HCT116 (cell line): ENCODE data around the gene CTNNA2. TPM values are rescaled to one million over a fixed set of nuclear protein-coding genes. Genes with fewer than 3 reads are reported as not detected.

Source experiments
- ATAC-seq: fragments of 200-7000 bp; cut with Tn5 transposase; 2 replicates; pipeline ENCODE4 v1.9.1; 2020; ENCODE audit warnings: mild to moderate bottlenecking, moderate library complexity
- BruUV-seq: library from RNA; stranded (reverse); fragments of 400-500 nt; replicated peaks from 2 replicates; lab custom pipeline; 2021; lab: Mats Ljungman, UMichigan
- CTCF ChIA-PET: fragments of 300-600 bp; sonication (Branson Sonifier 250); formaldehyde crosslinking; loops from one replicate; lab custom pipeline; 2021; ENCODE audit warnings: antibody characterized with exemption; lab: Charles Lee
- POLR2A ChIA-PET: fragments of 300-600, 350-600 bp; sonication (Branson Sonifier 250); formaldehyde crosslinking; loops from one replicate; lab custom pipeline; 2021; ENCODE audit warnings: antibody characterized with exemption; lab: Charles Lee
- RAD21 ChIA-PET, 2 experiments: fragments of 300-600 bp; sonication (Branson Sonifier 250); formaldehyde crosslinking; loops; one replicate each; lab custom pipeline; 2023; ENCODE audit warnings: low total read pairs in 2 of 2; ENCODE audit not compliant: uncharacterized antibody in 2 of 2, unreplicated experiment in 2 of 2, low non-redundant PET in 1 of 2; lab: Charles Lee
- DNase-seq: peaks from one replicate; pipeline ENCODE4 v3.0.0-alpha.2; 2010; ENCODE audit warnings: low read depth, low spot score
- H2AFZ ChIP-seq: fragments of 200-600 bp; shearing (Covaris generic), sonication (generic); 2 replicates; pipeline ENCODE4 v1.6.1; 2017; ENCODE audit warnings: low read depth, mixed run types, mixed read lengths, antibody characterized with exemption, low read length; ENCODE audit not compliant: poor library complexity, severe bottlenecking
- H3K27ac ChIP-seq: 2 replicates; pipeline ENCODE4 v1.5.1; 2012; ENCODE audit warnings: low read depth, low read length
- H3K27me3 ChIP-seq: fragments of 200-600 bp; sonication (generic); 2 replicates; pipeline ENCODE4 v1.6.1; 2016; ENCODE audit warnings: mixed run types, low read length, mixed read lengths; ENCODE audit not compliant: insufficient read depth
- H3K36me3 ChIP-seq, 2 experiments: fragments of 200-500 bp in 1 of 2; fragments of 200-600 bp in 1 of 2; sonication (Bioruptor generic) in 1 of 2; sonication (generic) in 1 of 2; 2 replicates each; pipeline versions ENCODE4 v1.5.1 to v1.6.1; 2014 to 2016; ENCODE audit warnings: low read length in 2 of 2, inconsistent platforms in 1 of 2, mixed read lengths in 1 of 2, mixed run types in 1 of 2; ENCODE audit not compliant: insufficient read depth in 2 of 2, control insufficient read depth in 1 of 2
- H3K4me1 ChIP-seq, 2 experiments: fragments of 200-600 bp in 1 of 2; sonication (generic) in 1 of 2; 2 replicates each; pipeline versions ENCODE4 v1.5.1 to v1.6.1; 2012 to 2017; ENCODE audit warnings: low read length in 2 of 2, inconsistent platforms in 1 of 2, mild to moderate bottlenecking in 1 of 2, mixed read lengths in 1 of 2, mixed run types in 1 of 2, moderate library complexity in 1 of 2; ENCODE audit not compliant: insufficient read depth in 2 of 2, control insufficient read depth in 1 of 2
- H3K4me2 ChIP-seq: fragments of 200-600 bp; sonication (generic); 2 replicates; pipeline ENCODE4 v1.6.1; 2017; ENCODE audit warnings: mixed run types, low read length, mixed read lengths
- H3K4me3 ChIP-seq, 2 experiments: fragments of 200-600 bp in 1 of 2; sonication (generic) in 1 of 2; replicated peaks in 1 of 2; 2 replicates each; pipeline ENCODE4 v1.5.1; 2011 to 2016; ENCODE audit warnings: low read length in 2 of 2, control low read depth in 1 of 2, low read depth in 1 of 2, mild to moderate bottlenecking in 1 of 2, mixed read lengths in 1 of 2, mixed run types in 1 of 2
- H3K79me2 ChIP-seq: fragments of 200-600 bp; sonication (generic); 2 replicates; pipeline ENCODE4 v1.6.1; 2017; ENCODE audit warnings: mild to moderate bottlenecking, mixed run types, low read length, moderate library complexity, mixed read lengths; ENCODE audit not compliant: insufficient read depth
- H3K9ac ChIP-seq: fragments of 200-600 bp; sonication (generic); 2 replicates; pipeline ENCODE4 v1.6.1; 2016; ENCODE audit warnings: low read length, mixed read lengths
- H3K9me2 ChIP-seq: fragments of 200-600 bp; sonication (generic), shearing (Covaris generic); 2 replicates; pipeline ENCODE4 v1.6.1; 2017; ENCODE audit warnings: mixed run types, mild to moderate bottlenecking, moderate library complexity; ENCODE audit not compliant: insufficient read depth
- H3K9me3 ChIP-seq, 2 experiments: fragments of 200-500 bp in 1 of 2; fragments of 200-600 bp in 1 of 2; sonication (Bioruptor generic) in 1 of 2; sonication (generic) in 1 of 2; 2 replicates each; pipeline ENCODE4 v1.6.1; 2014 to 2017; ENCODE audit warnings: low read length in 2 of 2, mixed read lengths in 2 of 2, inconsistent platforms in 1 of 2, low read depth in 1 of 2, mild to moderate bottlenecking in 1 of 2, mixed run types in 1 of 2, moderate library complexity in 1 of 2; ENCODE audit not compliant: control insufficient read depth in 1 of 2, insufficient read depth in 1 of 2
- H4K20me1 ChIP-seq: fragments of 200-600 bp; sonication (generic), shearing (Covaris generic); 2 replicates; pipeline ENCODE4 v1.6.1; 2017; ENCODE audit warnings: mixed run types, mild to moderate bottlenecking, moderate library complexity; ENCODE audit not compliant: insufficient read depth
- EZH2phosphoT487 ChIP-seq: fragments of 200-600 bp; IDR thresholded peaks from 2 replicates; pipeline ENCODE4 v1.6.1; 2018; ENCODE audit warnings: antibody characterized with exemption, borderline replicate concordance
- MAX ChIP-seq: IDR thresholded peaks from 2 replicates; pipeline ENCODE4 v1.6.1; 2012
- POLR2AphosphoS5 ChIP-seq: IDR thresholded peaks from 2 replicates; pipeline ENCODE4 v1.6.1; 2011; ENCODE audit warnings: mild to moderate bottlenecking, low read depth, low read length, moderate library complexity
- REST ChIP-seq: IDR thresholded peaks from 2 replicates; pipeline ENCODE4 v1.6.1; 2012; ENCODE audit warnings: low read depth
- SP1 ChIP-seq: IDR thresholded peaks from 2 replicates; pipeline ENCODE4 v1.6.1; 2012; ENCODE audit warnings: low read depth
- TCF7L2 ChIP-seq: IDR thresholded peaks from 2 replicates; pipeline ENCODE4 v1.7.0; 2011; ENCODE audit warnings: borderline replicate concordance, inconsistent platforms; ENCODE audit not compliant: insufficient read depth, insufficient read length; ENCODE audit errors: extremely low read depth
- YY1 ChIP-seq: IDR thresholded peaks from 2 replicates; pipeline ENCODE4 v1.6.1; 2011; ENCODE audit warnings: low read length, low read depth, moderate library complexity, mild to moderate bottlenecking; ENCODE audit not compliant: insufficient replicate concordance; ENCODE audit errors: extremely low read depth
- ZFX ChIP-seq: fragments of 450-650 bp; IDR thresholded peaks from 2 replicates; pipeline ENCODE4 v1.6.1; 2017
- intact Hi-C: fragments of 100-400 bp; cut with micrococcal nuclease; formaldehyde crosslinking; loops from 2 replicates; pipeline ENCODE4 v1.10.0; 2022
- total RNA-seq: library from RNA; stranded (reverse); gene quantifications from one replicate; pipeline ENCODE4 v1.2.1, GENCODE V29; 2021; ENCODE audit not compliant: unreplicated experiment

Gene CTNNA2
- total RNA-seq, 1 experiment from 2014 or later = not detected

- Histone ChIP-seq H3K27me3 (no peaks in the 10 kb centered on the region), H3K36me3 (no peaks in the 10 kb centered on the region), H3K79me2 (no peaks in the 10 kb centered on the region), H4K20me1 (no peaks in the 10 kb centered on the region), H3K4me3 (no peak overlapping the region), H3K9me3 (peaks cover 0 to 5% of the 10 kb centered on the region in 2 experiments; a peak in 2 of 4 replicates), H3K4me2 (no peak overlapping the region), H3K9me2 (no peaks in the 10 kb centered on the region), H3K4me1 (no peaks in the 10 kb centered on the region), H3K9ac (no peak overlapping the region), H3K27ac (no peak overlapping the region), H2AFZ (no peak overlapping the region)
- intact Hi-C loops = no loop called here
- RAD21 ChIA-PET = no interaction called here
- CTCF ChIA-PET = no interaction called here
- POLR2A ChIA-PET = no interaction called here
- DNase-seq = no peak
- TF ChIP-seq TCF7L2 (no peak), ZFX (no peak), MAX (no peak), SP1 (no peak)
- no peak for ATAC-seq
- BruUV-seq = no TSS peak
Measured at GRCh38 chr2:80153768-80154167, 640.9 kb downstream of the CTNNA2 start.

GRCh38 chr2:80154231-80154915, 641.5 kb downstream of the CTNNA2 start:
- no peak for ATAC-seq
- CTCF ChIA-PET = no interaction called here

More at GRCh38 chr2:80154231-80154915, 641.5 kb downstream of the CTNNA2 start:
- Histone ChIP-seq H3K27ac (no peak overlapping the region), H3K79me2 (no peaks in the 10 kb centered on the region), H3K9me3 (peaks cover 0 to 5% of the 10 kb centered on the region in 2 experiments; a peak in 2 of 4 replicates), H3K36me3 (no peaks in the 10 kb centered on the region), H2AFZ (no peak overlapping the region), H3K4me2 (no peak overlapping the region), H3K4me1 (no peaks in the 10 kb centered on the region), H3K27me3 (no peaks in the 10 kb centered on the region), H4K20me1 (no peaks in the 10 kb centered on the region), H3K9me2 (no peaks in the 10 kb centered on the region), H3K4me3 (no peak overlapping the region), H3K9ac (no peak overlapping the region)
- no TSS peak for BruUV-seq
- ChIA-PET POLR2A (no interaction called here), RAD21 (no interaction called here)
- TF ChIP-seq REST (no peak), SP1 (no peak), MAX (no peak), EZH2phosphoT487 (no peak), POLR2AphosphoS5 (no peak), YY1 (no peak)
- no peak for DNase-seq
- intact Hi-C loops = no loop called here
